CD4-positive, alpha-beta T cell treated with Interleukin-4 for 4 hours (primary cell): ENCODE measurements around the gene IPO9.
A peak's percentile ranks its signal among the peaks of the same experiment; 100 is the strongest.
"Not testable (repeated sequence)": the region's sequence is repeated elsewhere in the genome, so short reads cannot be mapped to it uniquely, and the experiment has no call there.

Source experiments
- DNase-seq: peaks from one replicate; pipeline ENCODE4 v3.0.0-alpha.2; 2020

IPO9 gene

DNA sequence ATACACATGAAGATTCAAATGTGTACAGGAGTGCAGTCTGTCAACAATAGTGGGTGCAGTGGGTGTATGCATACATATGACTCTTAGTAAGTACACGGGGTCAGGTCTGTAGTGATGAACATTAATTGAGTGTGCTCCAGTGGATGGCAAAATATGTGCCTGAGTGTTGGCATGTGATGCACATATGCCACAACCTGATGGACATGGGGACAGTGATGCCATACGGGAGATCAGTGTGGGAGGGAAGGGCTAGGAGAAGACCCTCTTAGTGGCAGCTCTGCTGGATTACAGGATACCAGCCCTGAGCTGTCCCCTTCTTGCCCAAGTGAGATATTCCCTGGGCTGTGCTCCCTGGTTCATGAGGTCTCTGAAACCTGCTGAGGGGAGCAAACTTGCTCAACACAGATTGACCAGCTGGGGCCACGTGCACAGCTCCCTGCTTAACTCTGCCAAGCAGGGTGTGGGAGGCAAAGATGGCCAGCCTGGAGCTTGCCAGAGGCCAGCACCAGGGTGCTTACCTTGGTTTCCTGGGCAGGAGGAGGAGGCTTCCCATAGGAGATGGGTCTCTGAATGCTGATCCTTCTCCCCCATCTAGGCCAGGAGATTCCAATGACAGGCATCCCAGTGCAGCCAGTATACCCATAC, 62.0 kb downstream of the IPO9 start:
- no peak for DNase-seq

GRCh38 chr1:201891451-201892045, 62.6 kb downstream of the IPO9 start:
- DNase-seq, result no peak

GRCh38 chr1:201892211-201892610, 63.3 kb downstream of the IPO9 start:
- DNase-seq, result no peak

DNA sequence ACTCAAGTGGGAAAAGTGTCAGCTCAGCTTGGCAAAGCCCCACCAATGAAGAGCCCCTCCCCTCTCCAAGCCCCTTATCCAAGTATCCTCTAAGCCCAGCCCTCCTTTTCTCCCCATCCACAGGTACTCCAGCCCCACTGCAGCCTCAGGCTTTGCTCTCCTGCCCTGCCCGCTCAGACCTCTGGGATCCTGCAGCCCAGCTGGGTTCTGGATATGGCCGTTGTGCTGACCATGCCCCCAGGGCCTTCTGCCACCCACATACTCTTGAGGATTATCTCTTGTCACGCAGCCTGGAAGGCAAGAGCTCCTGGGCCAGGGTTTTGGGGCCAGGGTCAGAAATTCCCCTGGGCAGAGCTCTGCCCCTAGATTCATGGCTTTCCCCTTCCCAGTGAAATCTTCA, 64.5 kb downstream of the IPO9 start:
- DNase-seq, result no peak

GRCh38 chr1:201894343-201895119, 65.6 kb downstream of the IPO9 start:
- DNase-seq, result no peak

DNA sequence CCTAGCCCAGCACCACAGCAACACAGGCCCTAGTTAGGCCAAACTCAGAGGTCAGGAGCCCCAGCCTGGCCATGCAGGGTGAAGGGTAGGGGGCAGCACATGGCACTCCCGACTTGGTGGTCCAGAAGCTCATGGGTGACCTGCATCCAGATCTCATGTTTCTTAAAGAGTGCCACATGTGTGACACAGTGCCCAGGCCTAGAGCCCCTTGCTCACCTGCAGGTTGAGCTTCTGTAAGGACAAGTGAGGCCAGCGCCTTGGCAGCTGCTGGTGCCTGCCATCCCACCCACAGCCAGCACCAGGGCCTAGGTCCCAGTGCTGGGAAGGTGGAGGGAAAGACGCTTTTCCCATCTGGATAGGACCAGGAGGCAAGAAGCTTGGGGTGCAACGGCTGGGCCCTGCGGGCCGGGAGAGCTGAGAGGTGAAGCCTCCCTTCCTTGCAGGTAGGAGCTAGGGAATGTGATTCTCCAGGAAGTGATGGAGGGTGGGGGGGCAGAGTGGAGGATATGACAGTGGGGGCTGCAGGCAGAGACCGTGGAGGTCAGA, 66.2 kb downstream of the IPO9 start:
- DNase-seq, result no peak

- DNase-seq, result peak; percentile 78
Observed at GRCh38 chr1:201895913-201896807, 67.2 kb downstream of the IPO9 start.

- DNase-seq, result no peak
Observed at GRCh38 chr1:201896951-201897391, 68.0 kb downstream of the IPO9 start.

DNA sequence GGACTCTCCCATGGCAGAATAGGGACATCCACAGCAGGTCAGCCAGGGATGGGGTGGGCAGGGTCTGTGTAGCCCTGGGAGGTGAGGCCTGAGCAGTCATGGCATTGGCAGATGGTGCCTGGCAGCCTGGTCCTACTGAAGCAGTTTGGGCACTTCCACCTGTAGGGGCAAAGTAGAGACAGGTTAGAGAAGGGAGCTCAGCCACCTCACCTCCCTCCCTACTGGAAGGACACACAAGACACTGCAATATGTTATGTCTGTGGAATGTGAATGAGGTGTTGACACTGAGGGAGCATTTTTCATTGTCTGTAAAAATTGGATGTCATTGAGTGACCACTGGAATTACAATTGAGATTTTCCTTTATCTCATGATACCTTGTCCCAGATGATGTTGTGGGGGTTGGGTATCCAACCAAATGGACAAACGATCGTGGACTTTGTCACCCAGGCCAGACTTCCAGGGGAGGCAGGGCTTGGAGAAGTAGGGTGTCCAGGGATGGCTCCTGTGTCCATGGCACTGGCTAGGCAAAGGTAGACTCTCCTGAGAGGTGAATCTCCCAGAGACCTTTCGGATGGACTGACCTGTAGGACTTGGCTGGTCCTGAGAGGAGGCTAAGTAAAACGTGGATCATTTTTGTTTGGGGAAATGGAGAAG, 69.4 kb downstream of the IPO9 start:
- no peak for DNase-seq

GRCh38 chr1:201898992-201899391, 70.0 kb downstream of the IPO9 start:
- no peak for DNase-seq

- DNase-seq, result no peak
Observed at GRCh38 chr1:201899683-201900429, 70.9 kb downstream of the IPO9 start.

GRCh38 chr1:201900476-201900875, 71.5 kb downstream of the IPO9 start:
- no peak for DNase-seq

GRCh38 chr1:201901036-201901435, 72.1 kb downstream of the IPO9 start:
- not testable (repeated sequence) for DNase-seq

- no peak for DNase-seq
Observed at GRCh38 chr1:201902198-201902597, 73.2 kb downstream of the IPO9 start.

DNA sequence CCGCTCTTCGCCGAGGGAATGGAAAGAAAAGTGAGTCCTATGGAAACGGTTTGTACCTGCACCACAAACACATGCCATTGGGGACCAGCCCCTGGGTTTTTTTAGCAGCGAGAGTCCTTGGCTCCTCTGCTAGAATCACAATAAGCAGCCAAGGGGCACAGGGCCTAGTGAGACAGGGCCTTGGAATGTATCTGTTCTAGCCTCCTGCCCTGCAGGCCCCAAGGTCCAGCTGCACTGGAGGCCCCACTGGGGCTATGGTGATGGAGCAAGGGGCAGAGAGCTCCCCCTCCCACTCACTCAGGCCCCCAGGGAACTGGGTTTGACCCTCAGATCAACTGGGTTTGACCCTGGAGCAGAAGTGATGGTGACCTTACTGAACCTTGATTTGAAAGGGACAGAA, 74.2 kb downstream of the IPO9 start:
- no peak for DNase-seq

DNA sequence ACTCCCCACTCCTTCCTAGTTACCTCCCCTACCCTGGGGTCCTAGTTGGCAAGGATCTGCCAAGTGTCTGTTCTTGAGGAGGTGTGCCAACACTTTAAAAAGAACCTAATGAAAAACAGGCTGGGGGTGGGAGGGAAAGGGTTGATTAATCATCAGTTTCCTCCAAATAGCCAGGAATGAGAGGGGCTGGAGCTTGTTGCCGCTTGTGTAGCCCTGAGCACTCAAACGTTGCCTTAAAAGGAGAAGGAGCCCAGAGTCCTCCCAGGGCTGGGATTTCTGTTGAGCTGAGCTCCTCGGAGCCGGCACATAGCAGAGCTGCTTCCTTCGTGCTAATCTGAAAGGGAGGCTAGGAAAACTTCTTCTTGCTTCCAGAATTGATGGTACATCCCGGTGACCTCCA, 75.6 kb downstream of the IPO9 start:
- no peak for DNase-seq

DNA sequence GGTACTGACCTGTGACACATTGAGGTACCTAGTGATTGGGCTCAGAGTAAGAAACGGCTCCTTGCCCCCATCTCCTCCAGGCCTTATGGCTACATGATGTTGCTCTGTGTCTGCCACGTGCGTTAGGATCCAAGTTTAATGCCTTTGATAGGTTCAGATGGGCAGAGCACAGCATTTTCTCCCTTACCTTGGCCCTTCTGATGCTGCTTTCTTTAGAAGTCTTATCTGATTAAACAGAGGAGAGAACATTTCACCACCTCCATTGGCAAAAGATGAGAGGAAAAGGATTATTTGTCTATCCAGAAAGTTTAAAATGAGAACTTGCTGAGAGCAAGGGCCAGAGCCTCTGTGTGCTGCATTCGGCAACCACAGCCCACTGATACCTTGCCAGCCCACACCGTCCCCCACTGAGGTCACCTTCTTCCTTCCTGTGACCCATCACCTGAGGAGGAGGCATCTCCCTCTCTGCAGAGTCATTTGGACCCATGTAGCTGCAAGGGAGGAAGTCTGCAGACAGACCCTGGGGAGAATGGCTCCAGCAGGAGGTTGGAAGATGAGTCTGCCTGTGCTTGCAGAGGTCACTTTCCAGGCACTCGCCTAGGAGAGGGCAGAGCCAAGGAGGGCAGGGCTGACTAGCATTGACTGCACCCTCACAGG, 76.4 kb downstream of the IPO9 start:
- no peak for DNase-seq

DNA sequence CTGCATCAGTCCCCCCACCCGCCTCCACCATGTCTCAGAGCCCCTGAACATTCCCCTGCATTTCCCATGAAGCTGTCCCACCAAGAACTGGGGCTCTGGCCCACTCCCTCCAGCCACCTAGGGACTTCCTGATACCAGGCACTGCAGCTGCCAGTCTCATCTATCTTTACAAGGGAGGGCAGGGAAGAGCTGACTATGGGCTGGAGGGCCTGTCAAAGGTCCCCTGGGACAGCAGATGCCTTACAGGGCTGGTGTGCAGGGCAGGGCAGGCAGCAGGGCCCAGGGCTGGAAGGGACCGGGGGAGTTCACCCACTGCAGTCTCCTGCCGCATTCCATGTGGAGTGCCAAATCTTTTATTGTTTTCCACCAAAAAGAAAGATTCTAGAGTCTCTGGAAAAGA, 77.4 kb downstream of the IPO9 start:
- no peak for DNase-seq

- DNase-seq, result no peak
Observed at GRCh38 chr1:201907621-201908020, 78.7 kb downstream of the IPO9 start.

DNA sequence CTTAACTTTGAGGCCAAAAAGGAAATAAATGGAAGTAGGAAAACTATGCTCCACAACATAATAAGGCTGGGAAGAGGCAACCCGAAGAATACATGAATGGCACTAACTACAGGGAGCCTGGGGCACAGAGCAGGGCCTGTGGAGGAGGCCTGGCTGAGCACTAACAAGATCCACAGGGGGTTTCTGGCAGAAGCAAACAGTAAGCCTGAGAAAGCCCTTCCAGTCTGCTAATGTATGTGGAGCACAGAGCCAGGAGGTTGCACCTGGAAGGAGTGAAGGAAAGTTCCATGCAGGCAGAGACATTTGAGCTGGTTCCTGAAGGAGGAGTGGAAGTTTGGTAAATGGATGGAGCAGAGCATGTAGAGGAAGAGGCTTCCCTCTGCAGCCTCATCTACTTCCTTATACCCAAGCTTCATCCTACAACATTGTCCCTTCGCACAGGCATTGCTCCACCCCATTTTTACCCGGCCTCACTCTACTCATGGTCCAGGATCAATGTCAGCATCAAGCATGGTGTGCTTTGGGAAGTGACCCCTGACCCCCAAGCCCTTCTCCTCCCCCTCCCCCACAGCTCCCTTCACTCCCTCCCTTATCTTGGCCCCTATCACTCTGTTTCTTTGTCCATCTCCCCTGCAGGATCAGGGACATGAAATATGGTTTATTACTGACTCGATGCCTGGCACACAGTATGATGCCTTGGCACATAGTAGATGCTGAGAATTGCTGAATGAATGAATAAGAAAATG, 83.0 kb downstream of the IPO9 start:
- DNase-seq, result no peak
